HepG2 (cell line): ENCODE measurements around the gene EMC10.

ENCODE experiments used
- MAFK ChIP-seq, 2 experiments: IDR thresholded peaks in 1 of 2; conservative IDR thresholded peaks in 1 of 2; 2 replicates each; pipeline ENCODE4 v1.6.1; 2011; ENCODE audit warnings: improper control_type of control experiment in 2 of 2, low read length in 2 of 2
- SIN3A ChIP-seq: IDR thresholded peaks from 2 replicates; pipeline ENCODE4 v1.6.1; 2011; ENCODE audit warnings: low read depth, mild to moderate bottlenecking, control low read depth, low read length, borderline replicate concordance
- ZNF766 ChIP-seq: sonication (generic); formaldehyde crosslinking; IDR thresholded peaks from 2 replicates; pipeline ENCODE4 v1.5.0; 2020; ENCODE audit warnings: missing genetic modification reagents, borderline replicate concordance

- TF ChIP-seq SIN3A (no peak), ZNF766 (no peak), MAFK (conservative IDR thresholded peaks at IDR 0.05 in 1 of 2, IDR thresholded peaks at IDR 0.05 in 1 of 2; ENCODE audit: low read length in 2 of 2) (no peak)
These were observed 7.5 kb upstream of the EMC10 start for GRCh38 chr19:50468818-50469217.
